ENCODE results near the gene TGIF1.

DNA sequence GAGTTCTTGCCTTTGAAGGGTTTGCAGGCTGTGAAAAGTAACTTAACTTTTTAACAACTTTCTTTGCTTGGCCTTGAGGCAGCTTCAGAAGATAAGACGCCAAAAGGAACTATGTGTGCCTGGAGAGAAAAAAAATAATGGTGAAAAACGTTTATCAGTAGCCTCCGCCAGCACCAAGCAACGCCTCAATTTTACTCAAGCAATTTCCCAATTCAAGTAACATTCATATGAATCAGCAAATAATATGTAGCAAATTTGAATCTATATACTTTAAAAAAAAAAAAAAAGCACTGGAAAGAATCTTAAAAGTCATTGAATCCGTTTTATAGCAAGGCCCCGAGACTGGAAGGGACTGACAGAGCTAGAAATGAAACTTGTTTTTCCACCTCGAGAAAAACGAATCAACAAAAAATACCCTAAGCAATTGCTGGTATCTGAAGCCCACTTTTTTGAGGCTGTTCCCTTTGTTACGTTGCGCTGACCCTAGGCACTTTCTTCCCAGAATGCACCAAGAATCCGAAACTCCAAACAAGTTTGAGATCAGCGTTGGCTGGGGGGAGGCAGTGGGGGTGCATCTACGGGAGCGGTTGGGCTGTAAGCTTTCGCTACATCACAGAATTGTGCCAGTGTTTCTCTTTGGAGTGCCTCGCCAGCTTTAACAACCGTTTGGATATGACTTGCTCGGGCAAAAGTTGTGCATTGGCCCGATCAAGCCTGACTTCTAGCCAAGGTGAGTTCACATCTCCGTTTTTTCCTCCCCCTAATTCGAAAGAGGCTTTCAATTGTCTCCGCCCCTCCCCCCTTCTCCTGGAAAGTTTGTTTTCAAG is 2.7 kb upstream of the TGIF1 start:
- TF ChIP-seq ZNF274 (IDR thresholded peaks at IDR 0.05; ENCODE audit: low read depth, low read length) (no peak), SUZ12 (IDR thresholded peaks at IDR 0.05; ENCODE audit: extremely low read depth, insufficient read depth, insufficient read length) (no peak)

Measured in NT2/D1 (cell line).